HepG2 (cell line): ENCODE results near the gene NUDT13. TPM values are rescaled to one million over a fixed set of nuclear protein-coding genes. Genes with fewer than 3 reads are reported as not detected.

Experiments used
- ATAC-seq: fragments of 200-7000 bp; cut with Tn5 transposase; 3 replicates; pipeline ENCODE4 v1.9.1; 2020; ENCODE audit warnings: mild to moderate bottlenecking, moderate library complexity
- BruUV-seq: library from RNA; stranded (reverse); fragments of 400-500 nt; replicated peaks from 2 replicates; lab custom pipeline; 2021; lab: Mats Ljungman, UMichigan
- CTCF ChIA-PET: fragments of 300-600 bp; formaldehyde crosslinking; extraction: SDS; loops from one replicate; lab custom pipeline; 2021; ENCODE audit warnings: low total read pairs, inconsistent platforms, low intra/inter-chr PET ratio; lab: Yijun Ruan, JAX
- POLR2A ChIA-PET: fragments of 350-600 bp; sonication (Branson Sonifier 250); formaldehyde crosslinking; loops from one replicate; lab custom pipeline; 2020; ENCODE audit warnings: antibody characterized with exemption, inconsistent platforms; lab: Yijun Ruan, JAX
- DNase-seq: peaks from one replicate; pipeline ENCODE4 v3.0.0-alpha.2; 2015; ENCODE audit warnings: low spot score
- FAIRE-seq: peaks from 3 replicates; lab custom pipeline; 2011; peaks lifted over from hg19 to GRCh38; lab: Jason Lieb, UNC
- H2AFZ ChIP-seq: one replicate; pipeline ENCODE4 v1.6.1; 2011; ENCODE audit warnings: low read length, inconsistent platforms
- H3K27ac ChIP-seq: fragments of 300-600 bp; 3 replicates; pipeline ENCODE4 v1.8.0; 2011; ENCODE audit warnings: mixed run types, mild to moderate bottlenecking, mixed read lengths, low read length, inconsistent platforms; ENCODE audit not compliant: insufficient read depth; ENCODE audit errors: extremely low read length
- H3K27me3 ChIP-seq, 2 experiments: fragments of 200-600 bp in 1 of 2; 2 replicates in 1 of 2; 3 replicates in 1 of 2; pipeline versions ENCODE4 v1.6.0 to v1.8.0; 2011; ENCODE audit warnings: low read length in 2 of 2, mild to moderate bottlenecking in 2 of 2, moderate library complexity in 2 of 2, inconsistent platforms in 1 of 2; ENCODE audit not compliant: insufficient read depth in 2 of 2, control insufficient read depth in 1 of 2
- H3K36me3 ChIP-seq, 2 experiments: fragments of 200-600 bp in 1 of 2; replicated peaks in 1 of 2; 2 replicates in 1 of 2; 3 replicates in 1 of 2; pipeline versions ENCODE4 v1.5.1 to v1.8.0; 2011; ENCODE audit warnings: low read length in 2 of 2, inconsistent platforms in 1 of 2; ENCODE audit not compliant: insufficient read depth in 2 of 2, control insufficient read depth in 1 of 2
- H3K4me1 ChIP-seq: 2 replicates; pipeline ENCODE4 v1.5.1; 2012; ENCODE audit warnings: low read length, inconsistent platforms; ENCODE audit not compliant: insufficient read depth
- H3K4me2 ChIP-seq: 2 replicates; pipeline ENCODE4 v1.6.0; 2011; ENCODE audit warnings: low read depth, low read length, inconsistent platforms
- H3K4me3 ChIP-seq, 3 experiments: fragments of 200-600 bp in 1 of 3; sonication (generic), shearing (Covaris generic) in 1 of 3; replicated peaks in 1 of 3; 2 replicates each; pipeline ENCODE4 v1.5.1; 2011 to 2016; ENCODE audit warnings: low read length in 3 of 3, inconsistent platforms in 2 of 3, low read depth in 2 of 3, mild to moderate bottlenecking in 2 of 3, control low read depth in 1 of 3, mixed read lengths in 1 of 3; ENCODE audit not compliant: insufficient read depth in 1 of 3
- H3K79me2 ChIP-seq: one replicate; pipeline ENCODE4 v1.6.1; 2011; ENCODE audit warnings: low read length, inconsistent platforms; ENCODE audit not compliant: insufficient read depth
- H3K9ac ChIP-seq: 2 replicates; pipeline ENCODE4 v1.6.0; 2011; ENCODE audit warnings: mild to moderate bottlenecking, low read depth, low read length, inconsistent platforms; ENCODE audit not compliant: insufficient read depth
- H3K9me3 ChIP-seq: 2 replicates; pipeline ENCODE4 v1.5.1; 2012; ENCODE audit warnings: mild to moderate bottlenecking, low read length
- H4K20me1 ChIP-seq: 2 replicates; pipeline ENCODE4 v1.6.0; 2011; ENCODE audit warnings: inconsistent platforms, mild to moderate bottlenecking, low read length, moderate library complexity; ENCODE audit not compliant: insufficient read depth
- ARID4A ChIP-seq: sonication (generic); formaldehyde crosslinking; IDR thresholded peaks from 2 replicates; pipeline ENCODE4 v1.5.0; 2020; ENCODE audit warnings: mild to moderate bottlenecking, missing genetic modification reagents, borderline replicate concordance
- BCL6 ChIP-seq: IDR thresholded peaks from 2 replicates; pipeline ENCODE4 v1.6.1; 2016; ENCODE audit warnings: missing genetic modification reagents, missing compliant biosample characterization
- BCLAF1 ChIP-seq: fragments of 450-650 bp; IDR thresholded peaks from 2 replicates; pipeline ENCODE4 v1.6.1; 2017; ENCODE audit warnings: mild to moderate bottlenecking
- MEIS2 ChIP-seq: sonication (generic); formaldehyde crosslinking; IDR thresholded peaks from 2 replicates; pipeline ENCODE4 v1.9.0; 2021; ENCODE audit warnings: mild to moderate bottlenecking, missing genetic modification reagents
- SAP130 ChIP-seq: IDR thresholded peaks from 2 replicates; pipeline ENCODE4 v1.6.1; 2016; ENCODE audit warnings: low read depth
- TBL1XR1 ChIP-seq: fragments of 150-350 bp; IDR thresholded peaks from 2 replicates; pipeline ENCODE4 v1.6.1; 2014; ENCODE audit warnings: borderline replicate concordance, low read length; ENCODE audit not compliant: partially characterized antibody
- TCF7 ChIP-seq: sonication (generic); IDR thresholded peaks from 2 replicates; pipeline ENCODE4 v1.6.1; 2016; ENCODE audit warnings: antibody characterized with exemption, low read depth
- ZNF512 ChIP-seq: sonication (generic); formaldehyde crosslinking; IDR thresholded peaks from 2 replicates; pipeline ENCODE4 v1.4.0; 2020; ENCODE audit warnings: mild to moderate bottlenecking, missing genetic modification reagents
- ZNF576 ChIP-seq: sonication (generic); formaldehyde crosslinking; IDR thresholded peaks from 2 replicates; pipeline ENCODE4 v1.4.0; 2020; ENCODE audit warnings: mild to moderate bottlenecking, missing genetic modification reagents
- WGBS: methylation state at CpG from one replicate; pipeline ENCODE4 v1.1.6; 2017; ENCODE audit warnings: low lambda C conversion rate; 5-methylcytosine and 5-hydroxymethylcytosine counted together
- in situ Hi-C: cut with HindIII; loops from 2 replicates; pipeline ENCODE4 v1.10.0; 2017; ENCODE audit warnings: low pct_unique_long_range_greater_than_20kb; ENCODE audit not compliant: extremely low pct_ligation_motif_present
- intact Hi-C: fragments of 100-400 bp; cut with micrococcal nuclease; formaldehyde crosslinking; loops from one replicate; pipeline ENCODE4 v1.10.0; 2022; ENCODE audit not compliant: unreplicated experiment
- polyA plus RNA-seq, 8 experiments: library from polyadenylated mRNA; depleted of rRNA in 3 of 8; stranded (reverse) in 7 of 8; unstranded in 1 of 8; fragments of >200 nt; fragmentation: Illumina TruSeq in 4 of 8; extraction: Trizol in 4 of 8; gene quantifications; 2 replicates each; pipeline versions ENCODE4 v1.2.1 to v1.2.3, GENCODE V29; 2011 to 2016; ENCODE audit warnings: low read depth in 4 of 8, missing spikeins in 1 of 8, mixed read lengths in 1 of 8; ENCODE audit not compliant: insufficient read depth in 1 of 8
- total RNA-seq, 5 experiments: library from RNA; depleted of rRNA; stranded (reverse); fragments of >200 nt; fragmentation: Illumina TruSeq; extraction: Trizol; gene quantifications; 2 replicates each; pipeline ENCODE4 v1.2.3, GENCODE V29; 2016; ENCODE audit warnings: low read depth in 1 of 5

Gene NUDT13
- total and polyA plus RNA-seq, 2 of the 13 experiments (the other 11 are each of a cell fraction or from before 2014, with no cell fraction given), result 4.2 to 6.5 TPM

GRCh38 chr10:73119952-73120351 lies 9.7 kb downstream of the NUDT13 start:
- DNase-seq (no peak), ATAC-seq (peak; percentile 75)
- no peaks in the 10 kb centered on the region for H4K20me1 ChIP-seq
- H3K9ac ChIP-seq, result no peak overlapping the region
- TF ChIP-seq SAP130 (0 out of 2 replicates have a peak, but pooled peaks have one; percentile 1), ZNF512 (CRISPR knock-in tag) (no peak), TBL1XR1 (no peak), ZNF576 (CRISPR knock-in tag) (no peak), BCL6 (CRISPR knock-in tag) (peak; percentile 29; the same call in 1 of the 2 replicates), MEIS2 (CRISPR knock-in tag) (no peak)
- TF ChIP-seq, all 625 proteins: peak for 2
- 20% methylated on average over 3 of the region's 4 CpGs for WGBS
- H3K27ac ChIP-seq, result peak overlapping the region; percentile 31
- H3K36me3 ChIP-seq, result peaks cover 3 to 10% of the 10 kb centered on the region in 2 experiments
- no peak overlapping the region for H3K4me3 ChIP-seq
- no peak for FAIRE-seq
- no peak overlapping the region for H3K4me2 ChIP-seq
- no peaks in the 10 kb centered on the region for H3K27me3 ChIP-seq
- H3K4me1 ChIP-seq, result peaks cover 52% of the 10 kb centered on the region
- in situ Hi-C loops (no loop called here), intact Hi-C loops (no loop called here)
- no peaks in the 10 kb centered on the region for H3K9me3 ChIP-seq
- CTCF ChIA-PET, result no interaction called here
- H3K79me2 ChIP-seq, result no peaks in the 10 kb centered on the region
- BruUV-seq, result no TSS peak
- no peak overlapping the region for H2AFZ ChIP-seq
- POLR2A ChIA-PET, result interaction anchor here (0.6 to 2.5 kb wide), 2 partner anchors 12 to 24 kb away, joined by 3 to 12 read pairs; partner anchors contain the start of gene P4HA1

GRCh38 chr10:73126343-73126742 lies 16.1 kb downstream of the NUDT13 start:
- no peaks in the 10 kb centered on the region for H3K79me2 ChIP-seq
- FAIRE-seq (no peak), DNase-seq (no peak), ATAC-seq (no peak)
- H4K20me1 ChIP-seq, result no peaks in the 10 kb centered on the region
- BruUV-seq, result no TSS peak
- H3K9me3 ChIP-seq, result no peaks in the 10 kb centered on the region
- H3K4me1 ChIP-seq, result peaks cover 30% of the 10 kb centered on the region
- in situ Hi-C loops, result no loop called here
- no peak overlapping the region for H3K9ac ChIP-seq
- H3K36me3 ChIP-seq, result peaks cover 5 to 52% of the 10 kb centered on the region in 2 experiments
- 100% methylated on average over 2 of the region's 2 CpGs for whole genome bisulfite sequencing
- no peak overlapping the region for H2AFZ ChIP-seq
- intact Hi-C loops, result no loop called here
- ChIA-PET CTCF (no interaction called here), POLR2A (interaction anchor here (0.6 kb wide), 1 partner anchor 39 kb away, joined by 3 read pairs; no protein-coding TSS in a partner anchor)
- H3K4me3 ChIP-seq, result no peak overlapping the region
- H3K27ac ChIP-seq, result peak overlapping the region; percentile 5
- H3K27me3 ChIP-seq, result no peaks in the 10 kb centered on the region
- H3K4me2 ChIP-seq, result no peak overlapping the region
- TF ChIP-seq ARID4A (CRISPR knock-in tag), result no peak
- TF ChIP-seq BCLAF1, result no peak
- TF ChIP-seq TCF7, result no peak
